GM12891 (cell line): ENCODE results near the gene SGSH.

Source experiments
- POLR2A ChIP-seq: IDR thresholded peaks from 2 replicates; pipeline ENCODE4 v1.6.1; 2011; ENCODE audit warnings: low read depth, low read length, control low read depth
- POLR2AphosphoS5 ChIP-seq: IDR thresholded peaks from 2 replicates; pipeline ENCODE4 v1.6.1; 2011; ENCODE audit warnings: low read depth, low read length, control low read depth

DNA sequence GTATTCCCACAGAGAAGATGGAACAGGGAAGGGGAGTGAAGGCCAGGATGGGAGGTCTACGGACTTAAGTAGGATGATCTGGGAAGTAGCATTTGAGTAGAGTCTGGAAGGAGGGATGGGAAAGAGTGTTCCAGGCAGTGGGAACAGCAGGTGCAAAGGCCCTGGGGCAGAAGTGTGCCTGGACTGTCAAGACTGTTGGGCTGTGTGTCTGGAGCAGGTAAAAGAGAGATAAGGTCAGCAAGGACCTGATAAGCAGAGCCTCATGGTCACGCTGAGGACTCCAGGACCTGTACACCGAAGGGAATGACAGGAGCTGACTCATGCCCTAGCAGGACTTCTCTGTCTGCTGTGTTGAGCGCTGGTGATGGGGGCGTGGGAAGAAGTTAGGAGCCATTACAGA is 51.0 kb downstream of the SGSH start:
- TF ChIP-seq POLR2A (no peak), POLR2AphosphoS5 (no peak)
